A673 (cell line): ENCODE results near the gene SDHA. TPM values are rescaled to one million over a fixed set of nuclear protein-coding genes. Genes with fewer than 3 reads are reported as not detected.

Experiments used
- BruUV-seq: library from RNA; stranded (reverse); fragments of 400-500 nt; replicated peaks from 2 replicates; lab custom pipeline; 2021; lab: Mats Ljungman, UMichigan
- CTCF ChIA-PET: fragments of 300-600 bp; sonication (Branson Sonifier 250); formaldehyde crosslinking; loops from one replicate; lab custom pipeline; 2022; ENCODE audit warnings: antibody characterized with exemption; lab: Charles Lee
- POLR2A ChIA-PET: fragments of 300-600 bp; sonication (Branson Sonifier 250); formaldehyde crosslinking; loops from one replicate; lab custom pipeline; 2022; ENCODE audit warnings: antibody characterized with exemption; ENCODE audit not compliant: low non-redundant PET; lab: Charles Lee
- DNase-seq: peaks from one replicate; pipeline ENCODE4 v3.0.0-alpha.2; 2015; ENCODE audit warnings: low spot score
- H3K27ac ChIP-seq: fragments of 200-600 bp; sonication (generic); 2 replicates; pipeline ENCODE4 v1.5.1; 2016; ENCODE audit warnings: mixed run types, low read depth, mild to moderate bottlenecking, mixed read lengths, antibody characterized with exemption, low read length; ENCODE audit not compliant: poor library complexity, severe bottlenecking
- H3K27me3 ChIP-seq: fragments of 200-600 bp; sonication (generic); replicated peaks from 2 replicates; pipeline ENCODE4 v1.6.1; 2017; ENCODE audit warnings: mixed run types, low read depth, mild to moderate bottlenecking, mixed read lengths, antibody characterized with exemption, low read length; ENCODE audit not compliant: insufficient read depth, poor library complexity
- H3K36me3 ChIP-seq: fragments of 200-600 bp; sonication (generic); 2 replicates; pipeline ENCODE4 v1.6.1; 2016; ENCODE audit warnings: mixed run types, mild to moderate bottlenecking, mixed read lengths, antibody characterized with exemption, low read length; ENCODE audit not compliant: insufficient read depth, poor library complexity, severe bottlenecking
- H3K4me1 ChIP-seq: fragments of 200-600 bp; sonication (generic); 2 replicates; pipeline ENCODE4 v1.6.1; 2017; ENCODE audit warnings: mixed run types, mild to moderate bottlenecking, mixed read lengths, antibody characterized with exemption, low read length; ENCODE audit not compliant: insufficient read depth, poor library complexity, severe bottlenecking
- H3K4me3 ChIP-seq: fragments of 200-600 bp; sonication (generic); 2 replicates; pipeline ENCODE4 v1.5.1; 2016; ENCODE audit warnings: low read depth, mixed run types, mild to moderate bottlenecking, mixed read lengths, low read length; ENCODE audit not compliant: poor library complexity, severe bottlenecking
- H3K9me3 ChIP-seq: fragments of 200-600 bp; sonication (generic); 2 replicates; pipeline ENCODE4 v1.6.1; 2016; ENCODE audit warnings: mixed run types, low read depth, mild to moderate bottlenecking, mixed read lengths, antibody characterized with exemption, low read length; ENCODE audit not compliant: poor library complexity, severe bottlenecking
- EZH2 ChIP-seq: fragments of 200-600 bp; sonication (generic); IDR thresholded peaks from 2 replicates; pipeline ENCODE4 v1.6.1; 2017; ENCODE audit warnings: borderline replicate concordance, low read depth, mild to moderate bottlenecking, mixed read lengths, antibody characterized with exemption, low read length; ENCODE audit not compliant: poor library complexity, severe bottlenecking
- intact Hi-C: fragments of 100-400 bp; cut with micrococcal nuclease; formaldehyde crosslinking; loops from one replicate; pipeline ENCODE4 v1.10.0; 2022; ENCODE audit not compliant: unreplicated experiment
- total RNA-seq: library from RNA; stranded (reverse); gene quantifications from 2 replicates; pipeline ENCODE4 v1.2.3, GENCODE V29; 2021
- TF ChIP-seq, protein P1 (sequence below): fragments of 300-800, 200-600 bp; sonication (generic); conservative IDR thresholded peaks from 2 replicates; pipeline ENCODE4 v1.5.1; 2017; ENCODE audit warnings: low read depth, mild to moderate bottlenecking, antibody characterized with exemption, low read length, moderate library complexity, mixed read lengths

The SDHA gene
- total RNA-seq, 1 experiment from 2014 or later = 132 TPM

DNA sequence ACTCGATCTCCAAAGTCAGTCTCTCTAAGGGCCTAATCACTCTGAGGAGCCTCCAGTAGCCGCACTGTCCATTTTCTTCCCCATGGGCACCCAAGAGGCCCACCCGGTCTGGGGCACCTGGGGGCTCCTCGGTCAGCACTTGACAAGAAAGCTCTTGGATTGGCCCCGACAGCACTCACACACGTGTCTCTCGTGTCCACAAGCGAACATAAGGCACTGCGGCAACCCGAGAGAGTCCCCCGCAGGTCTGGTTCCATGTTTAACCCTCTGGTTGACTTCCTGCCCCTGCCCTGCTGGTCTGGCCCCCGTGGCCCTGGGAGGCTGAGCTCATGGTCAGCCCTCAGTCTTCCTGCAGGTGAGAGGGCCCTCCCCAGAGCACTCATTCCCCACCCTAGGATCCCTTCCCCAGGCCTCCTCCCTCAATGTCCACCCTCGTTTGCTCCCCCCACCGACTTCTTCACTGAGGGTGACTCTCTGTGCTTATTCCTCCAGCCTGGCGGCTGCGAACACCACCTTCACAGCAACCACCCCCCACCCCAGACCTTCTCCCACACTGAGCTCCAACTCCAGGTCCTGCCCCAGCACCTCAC lies 43.1 kb upstream of the SDHA start:
- TF ChIP-seq EZH2 = no peak
- POLR2A ChIA-PET = no interaction called here
- CTCF ChIA-PET = no interaction called here
- no peak overlapping the region for H3K27ac ChIP-seq
- H3K27me3 ChIP-seq = peaks cover 13% of the 10 kb centered on the region
- H3K36me3 ChIP-seq = no peaks in the 10 kb centered on the region
- no peaks in the 10 kb centered on the region for H3K9me3 ChIP-seq
- intact Hi-C loops = no loop called here
- BruUV-seq = no TSS peak
- no peak for DNase-seq
- H3K4me1 ChIP-seq = no peaks in the 10 kb centered on the region
- H3K4me3 ChIP-seq = no peak overlapping the region

DNA sequence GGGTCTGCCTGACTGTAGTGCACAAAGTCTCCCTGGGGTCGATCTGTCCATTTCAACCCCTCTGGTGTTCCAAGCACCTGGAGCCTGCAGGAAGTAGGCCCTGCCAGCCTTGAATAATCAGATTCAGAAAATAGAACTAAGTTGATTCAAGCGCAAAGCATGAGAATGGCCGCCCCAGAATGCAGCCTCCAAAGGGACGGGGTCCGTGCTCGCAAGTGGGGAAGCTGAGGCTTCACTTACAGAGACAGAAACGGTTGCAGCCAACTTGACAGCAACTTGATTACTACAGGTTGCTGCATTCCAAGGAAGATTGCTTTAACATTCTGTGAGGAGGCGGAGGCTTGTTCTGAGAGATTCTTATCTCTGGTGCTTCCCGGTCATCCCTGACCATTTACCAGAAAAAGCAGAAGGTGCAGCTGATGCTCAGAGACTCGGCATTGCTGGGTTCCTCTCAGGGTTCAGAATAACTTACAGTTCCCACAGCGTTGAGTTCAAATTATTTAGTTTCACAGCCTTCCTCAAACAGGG lies 41.8 kb upstream of the SDHA start:
- Histone ChIP-seq H3K4me1 (no peaks in the 10 kb centered on the region), H3K9me3 (no peaks in the 10 kb centered on the region), H3K27ac (no peak overlapping the region), H3K4me3 (no peak overlapping the region), H3K36me3 (no peaks in the 10 kb centered on the region), H3K27me3 (peaks cover 13% of the 10 kb centered on the region)
- intact Hi-C loops = no loop called here
- TF ChIP-seq, protein P1, sequence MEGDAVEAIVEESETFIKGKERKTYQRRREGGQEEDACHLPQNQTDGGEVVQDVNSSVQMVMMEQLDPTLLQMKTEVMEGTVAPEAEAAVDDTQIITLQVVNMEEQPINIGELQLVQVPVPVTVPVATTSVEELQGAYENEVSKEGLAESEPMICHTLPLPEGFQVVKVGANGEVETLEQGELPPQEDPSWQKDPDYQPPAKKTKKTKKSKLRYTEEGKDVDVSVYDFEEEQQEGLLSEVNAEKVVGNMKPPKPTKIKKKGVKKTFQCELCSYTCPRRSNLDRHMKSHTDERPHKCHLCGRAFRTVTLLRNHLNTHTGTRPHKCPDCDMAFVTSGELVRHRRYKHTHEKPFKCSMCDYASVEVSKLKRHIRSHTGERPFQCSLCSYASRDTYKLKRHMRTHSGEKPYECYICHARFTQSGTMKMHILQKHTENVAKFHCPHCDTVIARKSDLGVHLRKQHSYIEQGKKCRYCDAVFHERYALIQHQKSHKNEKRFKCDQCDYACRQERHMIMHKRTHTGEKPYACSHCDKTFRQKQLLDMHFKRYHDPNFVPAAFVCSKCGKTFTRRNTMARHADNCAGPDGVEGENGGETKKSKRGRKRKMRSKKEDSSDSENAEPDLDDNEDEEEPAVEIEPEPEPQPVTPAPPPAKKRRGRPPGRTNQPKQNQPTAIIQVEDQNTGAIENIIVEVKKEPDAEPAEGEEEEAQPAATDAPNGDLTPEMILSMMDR = no peak
- no peak for TF ChIP-seq EZH2
- DNase-seq = no peak
- no TSS peak for BruUV-seq
- CTCF ChIA-PET = no interaction called here
- POLR2A ChIA-PET = no interaction called here

DNA sequence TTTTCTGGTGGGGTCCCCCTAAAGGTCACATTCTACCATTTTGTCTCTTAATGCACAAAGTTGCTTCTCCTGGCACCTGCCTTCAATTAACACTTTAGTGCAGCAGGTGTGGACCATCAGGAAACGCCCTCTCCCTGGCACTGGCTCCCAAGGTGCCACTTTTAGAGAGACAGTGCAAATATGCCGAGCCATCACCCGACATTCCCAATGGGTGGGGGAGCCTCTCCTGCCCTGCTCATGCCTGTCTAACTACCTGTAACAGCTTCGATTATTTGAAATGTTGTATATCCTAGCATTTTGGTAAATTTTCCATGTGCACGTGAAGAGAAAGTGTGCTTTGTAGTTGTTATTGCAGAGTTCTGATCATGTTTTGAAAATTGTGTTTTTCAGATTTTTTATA lies 40.0 kb upstream of the SDHA start:
- TF ChIP-seq, protein P1 = no peak
- Histone ChIP-seq H3K4me1 (no peaks in the 10 kb centered on the region), H3K27me3 (peaks cover 13% of the 10 kb centered on the region), H3K4me3 (no peak overlapping the region), H3K27ac (no peak overlapping the region), H3K9me3 (no peaks in the 10 kb centered on the region), H3K36me3 (no peaks in the 10 kb centered on the region)
- intact Hi-C loops = no loop called here
- no peak for DNase-seq
- POLR2A ChIA-PET = no interaction called here
- CTCF ChIA-PET = no interaction called here
- BruUV-seq = no TSS peak

DNA sequence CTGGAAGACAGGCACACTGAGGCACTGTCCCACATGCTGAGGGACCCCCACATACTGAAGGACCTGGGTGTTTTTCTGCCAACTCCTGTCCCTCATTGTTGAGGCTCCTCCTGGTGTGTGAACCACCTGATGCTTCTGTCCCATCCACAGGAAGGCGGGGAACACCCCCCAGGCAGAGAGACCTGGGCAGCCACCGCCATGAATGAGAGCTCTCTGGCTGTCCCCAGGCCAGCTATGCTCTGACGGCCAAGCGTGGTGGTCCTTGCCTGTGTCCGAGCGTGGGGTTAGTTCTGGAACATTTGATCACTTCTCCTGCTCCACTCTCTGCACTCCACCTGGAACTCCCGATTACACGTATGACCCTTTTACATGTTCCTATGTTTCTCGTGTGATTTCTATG lies 38.7 kb upstream of the SDHA start:
- Histone ChIP-seq H3K4me1 (no peaks in the 10 kb centered on the region), H3K9me3 (no peaks in the 10 kb centered on the region), H3K27ac (no peak overlapping the region), H3K27me3 (peaks cover 13% of the 10 kb centered on the region), H3K36me3 (no peaks in the 10 kb centered on the region), H3K4me3 (no peak overlapping the region)
- POLR2A ChIA-PET = no interaction called here
- intact Hi-C loops = no loop called here
- no peak for DNase-seq
- no TSS peak for BruUV-seq
- CTCF ChIA-PET = no interaction called here
- TF ChIP-seq EZH2 = no peak
- TF ChIP-seq, protein P1 = no peak
